ENCODE results near the gene ACTL6B. TPM values are rescaled to one million over a fixed set of nuclear protein-coding genes. Genes with fewer than 3 reads are reported as not detected.
A peak's percentile ranks its signal among the peaks of the same experiment; 100 is the strongest.

The ACTL6B gene
- total and polyA plus RNA-seq, 2 donors, result 0.05 to 0.18 TPM

GRCh38 chr7:100606313-100606712 lies 49.9 kb downstream of the ACTL6B start:
- peaks cover 14 to 40% of the 10 kb centered on the region in 2 donors for H3K4me1 ChIP-seq (ENCODE audit: control insufficient read depth in 2 of 2, insufficient read depth in 2 of 2, low read length in 2 of 2)
- H3K36me3 ChIP-seq (ENCODE audit: control insufficient read depth in 2 of 2, insufficient read depth in 2 of 2, low read length in 1 of 2), result no peaks in the 10 kb centered on the region
- 97% methylated on average over 12 of the region's 12 CpGs for WGBS
- peaks cover 27 to 60% of the 10 kb centered on the region in 2 donors for H3K27me3 ChIP-seq (ENCODE audit: control insufficient read depth in 2 of 2, insufficient read depth in 1 of 2, low read length in 1 of 2)
- H3K4me3 ChIP-seq (ENCODE audit: low read length in 2 of 2), result no peak overlapping the region
- H3K27ac ChIP-seq (ENCODE audit: low read depth in 1 of 2, low read length in 1 of 2), result no peak overlapping the region
- no peak for DNase-seq (ENCODE audit: low read depth in 6 of 9, low spot score in 9 of 9)
- H3K9me3 ChIP-seq (ENCODE audit: control insufficient read depth in 2 of 2, insufficient read depth in 1 of 2, low read length in 1 of 2), result peaks cover 0 to 7% of the 10 kb centered on the region in 2 donors

GRCh38 chr7:100604976-100605911 lies 51.0 kb downstream of the ACTL6B start:
- H3K27ac ChIP-seq (ENCODE audit: low read depth in 1 of 2, low read length in 1 of 2), result peak overlapping the region in 1 of 2 donors; percentile 40
- H3K4me1 ChIP-seq (ENCODE audit: control insufficient read depth in 2 of 2, insufficient read depth in 2 of 2, low read length in 2 of 2), result peaks cover 11 to 31% of the 10 kb centered on the region in 2 donors
- H3K36me3 ChIP-seq (ENCODE audit: control insufficient read depth in 2 of 2, insufficient read depth in 2 of 2, low read length in 1 of 2), result no peaks in the 10 kb centered on the region
- H3K9me3 ChIP-seq (ENCODE audit: control insufficient read depth in 2 of 2, insufficient read depth in 1 of 2, low read length in 1 of 2), result peaks cover 0 to 7% of the 10 kb centered on the region in 2 donors
- peak overlapping the region; percentile 54 to 75 for H3K4me3 ChIP-seq (ENCODE audit: low read length in 2 of 2)
- 2% methylated on average over 68 of the region's 68 CpGs for WGBS
- peaks cover 27 to 60% of the 10 kb centered on the region in 2 donors for H3K27me3 ChIP-seq (ENCODE audit: control insufficient read depth in 2 of 2, insufficient read depth in 1 of 2, low read length in 1 of 2)
- peak in 1 of 9 donors; percentile 27 for DNase-seq (ENCODE audit: low read depth in 6 of 9, low spot score in 9 of 9)

GRCh38 chr7:100604028-100604975 lies 51.9 kb downstream of the ACTL6B start:
- 2% methylated on average over 70 of the region's 70 CpGs for WGBS
- DNase-seq (ENCODE audit: low read depth in 6 of 9, low spot score in 9 of 9), result peak in 5 of 9 donors; percentile 41 to 77 (median 61)

GRCh38 chr7:100603726-100604027 lies 52.6 kb downstream of the ACTL6B start:
- 42% methylated on average over 10 of the region's 10 CpGs for WGBS
- H3K4me1 ChIP-seq (ENCODE audit: control insufficient read depth in 2 of 2, insufficient read depth in 2 of 2, low read length in 2 of 2), result peaks cover 11 to 31% of the 10 kb centered on the region in 2 donors
- H3K27me3 ChIP-seq (ENCODE audit: control insufficient read depth in 2 of 2, insufficient read depth in 1 of 2, low read length in 1 of 2), result peaks cover 27 to 60% of the 10 kb centered on the region in 2 donors
- DNase-seq (ENCODE audit: low read depth in 6 of 9, low spot score in 9 of 9), result no peak
- peak overlapping the region in 1 of 2 donors; percentile 74 for H3K27ac ChIP-seq (ENCODE audit: low read depth in 1 of 2, low read length in 1 of 2)
- H3K36me3 ChIP-seq (ENCODE audit: control insufficient read depth in 2 of 2, insufficient read depth in 2 of 2, low read length in 1 of 2), result no peaks in the 10 kb centered on the region
- peak overlapping the region; percentile 54 to 75 for H3K4me3 ChIP-seq (ENCODE audit: low read length in 2 of 2)
- peaks cover 0 to 7% of the 10 kb centered on the region in 2 donors for H3K9me3 ChIP-seq (ENCODE audit: control insufficient read depth in 2 of 2, insufficient read depth in 1 of 2, low read length in 1 of 2)

More at GRCh38 chr7:100604028-100604975, 51.9 kb downstream of the ACTL6B start:
- Histone ChIP-seq H3K36me3 (ENCODE audit: control insufficient read depth in 2 of 2, insufficient read depth in 2 of 2, low read length in 1 of 2) (no peaks in the 10 kb centered on the region), H3K27ac (ENCODE audit: low read depth in 1 of 2, low read length in 1 of 2) (peak overlapping the region in 1 of 2 donors; percentile 74), H3K27me3 (ENCODE audit: control insufficient read depth in 2 of 2, insufficient read depth in 1 of 2, low read length in 1 of 2) (peaks cover 27 to 60% of the 10 kb centered on the region in 2 donors), H3K4me3 (ENCODE audit: low read length in 2 of 2) (peak overlapping the region; percentile 54 to 75), H3K4me1 (ENCODE audit: control insufficient read depth in 2 of 2, insufficient read depth in 2 of 2, low read length in 2 of 2) (peaks cover 11 to 31% of the 10 kb centered on the region in 2 donors), H3K9me3 (ENCODE audit: control insufficient read depth in 2 of 2, insufficient read depth in 1 of 2, low read length in 1 of 2) (peaks cover 0 to 7% of the 10 kb centered on the region in 2 donors)

- H3K4me1 ChIP-seq (ENCODE audit: control insufficient read depth in 2 of 2, insufficient read depth in 2 of 2, low read length in 2 of 2), result peaks cover 11 to 31% of the 10 kb centered on the region in 2 donors
- H3K4me3 ChIP-seq (ENCODE audit: low read length in 2 of 2), result peak overlapping the region in 1 of 2 donors; percentile 54
Measured at GRCh38 chr7:100602889-100603725, 53.1 kb downstream of the ACTL6B start.

GRCh38 chr7:100600730-100601038 lies 55.6 kb downstream of the ACTL6B start:
- H3K4me3 ChIP-seq (ENCODE audit: low read length in 2 of 2), result no peak overlapping the region
- DNase-seq (ENCODE audit: low read depth in 6 of 9, low spot score in 9 of 9), result no peak
- WGBS, result 96% methylated on average over 9 of the region's 9 CpGs

More at GRCh38 chr7:100602889-100603725, 53.1 kb downstream of the ACTL6B start:
- peak overlapping the region; percentile 26 to 74 for H3K27ac ChIP-seq (ENCODE audit: low read depth in 1 of 2, low read length in 1 of 2)
- H3K27me3 ChIP-seq (ENCODE audit: control insufficient read depth in 2 of 2, insufficient read depth in 1 of 2, low read length in 1 of 2), result peaks cover 27 to 59% of the 10 kb centered on the region in 2 donors
- peaks cover 0 to 7% of the 10 kb centered on the region in 2 donors for H3K9me3 ChIP-seq (ENCODE audit: control insufficient read depth in 2 of 2, insufficient read depth in 1 of 2, low read length in 1 of 2)
- DNase-seq (ENCODE audit: low read depth in 6 of 9, low spot score in 9 of 9), result no peak
- H3K36me3 ChIP-seq (ENCODE audit: control insufficient read depth in 2 of 2, insufficient read depth in 2 of 2, low read length in 1 of 2), result no peaks in the 10 kb centered on the region
- 89% methylated on average over 21 of the region's 21 CpGs for WGBS

GRCh38 chr7:100599911-100600729 lies 56.1 kb downstream of the ACTL6B start:
- peaks cover 9 to 23% of the 10 kb centered on the region in 2 donors for H3K4me1 ChIP-seq (ENCODE audit: control insufficient read depth in 2 of 2, insufficient read depth in 2 of 2, low read length in 2 of 2)
- no peaks in the 10 kb centered on the region for H3K36me3 ChIP-seq (ENCODE audit: control insufficient read depth in 2 of 2, insufficient read depth in 2 of 2, low read length in 1 of 2)
- peaks cover 0 to 4% of the 10 kb centered on the region in 2 donors for H3K9me3 ChIP-seq (ENCODE audit: control insufficient read depth in 2 of 2, insufficient read depth in 1 of 2, low read length in 1 of 2)
- DNase-seq (ENCODE audit: low read depth in 6 of 9, low spot score in 9 of 9), result no peak
- no peak overlapping the region for H3K27ac ChIP-seq (ENCODE audit: low read depth in 1 of 2, low read length in 1 of 2)
- H3K27me3 ChIP-seq (ENCODE audit: control insufficient read depth in 2 of 2, insufficient read depth in 1 of 2, low read length in 1 of 2), result peaks cover 8 to 29% of the 10 kb centered on the region in 2 donors
- H3K4me3 ChIP-seq (ENCODE audit: low read length in 2 of 2), result no peak overlapping the region
- 91% methylated on average over 18 of the region's 18 CpGs for WGBS

More at GRCh38 chr7:100600730-100601038, 55.6 kb downstream of the ACTL6B start:
- H3K27me3 ChIP-seq (ENCODE audit: control insufficient read depth in 2 of 2, insufficient read depth in 1 of 2, low read length in 1 of 2), result peaks cover 14 to 35% of the 10 kb centered on the region in 2 donors
- no peak overlapping the region for H3K27ac ChIP-seq (ENCODE audit: low read depth in 1 of 2, low read length in 1 of 2)
- peaks cover 11 to 28% of the 10 kb centered on the region in 2 donors for H3K4me1 ChIP-seq (ENCODE audit: control insufficient read depth in 2 of 2, insufficient read depth in 2 of 2, low read length in 2 of 2)
- peaks cover 0 to 4% of the 10 kb centered on the region in 2 donors for H3K9me3 ChIP-seq (ENCODE audit: control insufficient read depth in 2 of 2, insufficient read depth in 1 of 2, low read length in 1 of 2)
- H3K36me3 ChIP-seq (ENCODE audit: control insufficient read depth in 2 of 2, insufficient read depth in 2 of 2, low read length in 1 of 2), result no peaks in the 10 kb centered on the region

Data from thymus (tissue), 11 donors.